ENCODE measurements around the gene PGAP6.
"Not testable (repeated sequence)": the region's sequence is repeated elsewhere in the genome, so short reads cannot be mapped to it uniquely, and the experiment has no call there.

Gene PGAP6

DNA sequence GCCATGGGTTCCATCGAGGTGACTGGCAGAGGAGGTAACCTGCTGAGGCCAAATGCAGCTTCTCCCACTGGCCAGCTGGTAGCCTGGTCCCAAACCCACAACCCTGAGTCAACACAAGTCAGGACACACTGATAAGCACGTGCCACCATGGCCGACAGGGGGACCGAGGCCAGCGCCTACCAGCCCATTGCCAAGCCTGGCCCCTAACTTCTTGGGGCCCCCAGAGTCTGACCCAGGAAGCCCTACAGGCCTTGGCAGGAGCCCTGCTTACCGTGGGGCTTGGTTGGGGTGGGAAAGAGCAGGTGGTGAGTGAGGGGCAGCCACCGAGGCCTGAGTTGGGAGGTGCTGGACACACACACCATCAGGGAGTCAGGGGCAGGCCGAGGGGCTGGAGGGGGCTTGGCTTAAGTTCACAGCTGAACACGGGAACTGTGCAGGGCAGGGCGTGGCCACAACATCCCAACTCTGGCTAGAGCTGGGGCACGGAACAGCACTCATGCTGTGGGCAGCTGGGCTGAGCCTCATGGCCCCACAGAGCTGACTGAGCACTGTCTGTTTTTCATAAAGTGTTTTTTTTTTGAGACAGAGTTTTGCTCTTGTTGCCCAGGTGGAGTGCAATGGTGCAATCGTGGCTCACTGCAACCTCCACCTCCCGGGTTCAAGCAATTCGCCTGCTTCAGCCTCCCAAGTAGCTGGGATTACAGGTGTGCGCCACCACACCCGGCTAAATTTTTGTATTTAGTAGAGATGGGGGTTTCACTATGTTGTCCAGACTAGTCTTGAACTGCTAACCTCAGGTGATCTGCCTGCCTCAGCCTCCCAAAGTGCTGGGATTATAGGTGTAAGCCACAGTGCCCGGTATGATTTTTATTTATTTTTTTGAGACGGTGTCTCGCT lies 16.9 kb downstream of the PGAP6 start:
- no peak for DNase-seq

DNA sequence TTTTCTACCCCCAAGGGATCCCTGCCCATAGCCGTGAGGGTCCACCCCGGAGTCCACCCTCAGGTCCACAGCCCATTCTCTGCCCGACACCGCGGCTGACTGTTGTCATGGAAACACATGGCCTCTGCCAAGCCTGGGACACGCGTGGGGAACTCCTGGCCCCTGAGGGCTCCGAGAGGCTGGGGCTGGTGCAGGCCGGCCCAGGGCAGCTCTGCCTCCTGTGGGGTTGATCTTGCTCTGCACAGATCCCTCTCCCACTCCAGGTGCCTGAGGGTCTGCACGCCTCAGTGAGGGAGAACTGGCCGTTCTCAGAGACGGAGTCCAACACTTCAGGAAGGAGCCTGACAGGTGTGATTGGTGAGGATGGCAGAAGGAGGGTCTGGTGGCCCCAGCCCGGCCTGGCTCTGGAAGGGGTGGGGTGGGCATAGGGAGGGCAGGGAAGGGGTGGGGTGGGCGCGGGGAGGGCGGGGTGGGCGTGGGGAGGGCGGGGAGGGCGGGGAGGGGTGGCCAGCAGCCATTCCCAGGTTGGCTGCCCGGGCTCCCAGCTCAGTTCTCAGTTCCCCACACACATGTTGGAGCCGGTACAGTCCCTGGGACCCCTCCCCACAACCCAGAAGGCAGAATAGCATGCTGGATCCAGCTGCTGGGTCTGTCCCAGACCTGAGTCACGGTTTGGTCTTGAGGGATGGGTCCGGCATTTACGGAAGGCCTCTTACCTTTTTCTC lies 17.9 kb downstream of the PGAP6 start:
- DNase-seq = no peak

DNA sequence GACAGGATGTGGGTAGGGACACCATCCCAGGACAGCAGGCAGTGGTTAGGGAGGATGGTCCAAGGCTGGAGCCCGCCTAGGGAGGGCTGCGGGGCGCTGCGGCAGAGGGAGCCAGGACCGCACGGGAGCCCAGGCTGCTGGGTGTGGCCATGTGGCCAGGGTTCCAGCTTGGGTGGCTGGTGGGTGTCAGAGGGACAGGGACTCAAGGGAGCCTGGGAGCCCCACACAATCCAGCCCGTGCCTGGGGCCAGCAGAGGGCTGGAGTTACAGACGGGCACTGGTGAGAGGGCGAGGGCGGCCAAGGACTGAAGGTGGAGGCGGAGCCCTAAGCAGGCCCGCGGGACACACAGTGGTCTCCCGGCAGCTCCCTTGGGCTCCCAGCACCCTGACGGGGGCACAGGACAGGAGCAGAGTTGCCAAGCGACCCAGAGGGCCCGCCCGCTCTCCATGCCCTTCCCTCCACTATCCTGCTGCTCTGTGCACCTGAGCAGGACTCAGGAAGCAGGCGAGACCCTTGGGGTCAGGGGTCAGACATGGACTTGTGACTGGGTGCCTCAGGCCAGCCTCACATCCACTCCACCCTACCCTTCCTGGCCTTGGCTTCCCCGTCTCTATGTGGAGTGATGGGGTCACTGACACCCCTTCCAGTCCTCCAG lies 18.5 kb downstream of the PGAP6 start:
- no peak for DNase-seq

DNA sequence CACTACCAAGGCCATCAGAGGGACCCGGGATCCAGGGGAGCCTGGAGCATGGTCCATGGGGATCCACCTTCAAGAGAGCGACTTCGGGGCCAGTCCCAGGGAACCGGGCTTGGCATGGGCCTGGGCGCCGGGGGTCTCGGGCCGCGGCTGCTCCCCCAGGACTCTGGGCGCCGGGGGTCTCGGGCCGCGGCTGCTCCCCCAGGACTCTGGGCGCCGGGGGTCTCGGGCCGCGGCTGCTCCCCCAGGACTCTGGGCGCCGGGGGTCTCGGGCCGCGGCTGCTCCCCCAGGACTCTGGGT lies 19.1 kb downstream of the PGAP6 start:
- not testable (repeated sequence) for DNase-seq

DNA sequence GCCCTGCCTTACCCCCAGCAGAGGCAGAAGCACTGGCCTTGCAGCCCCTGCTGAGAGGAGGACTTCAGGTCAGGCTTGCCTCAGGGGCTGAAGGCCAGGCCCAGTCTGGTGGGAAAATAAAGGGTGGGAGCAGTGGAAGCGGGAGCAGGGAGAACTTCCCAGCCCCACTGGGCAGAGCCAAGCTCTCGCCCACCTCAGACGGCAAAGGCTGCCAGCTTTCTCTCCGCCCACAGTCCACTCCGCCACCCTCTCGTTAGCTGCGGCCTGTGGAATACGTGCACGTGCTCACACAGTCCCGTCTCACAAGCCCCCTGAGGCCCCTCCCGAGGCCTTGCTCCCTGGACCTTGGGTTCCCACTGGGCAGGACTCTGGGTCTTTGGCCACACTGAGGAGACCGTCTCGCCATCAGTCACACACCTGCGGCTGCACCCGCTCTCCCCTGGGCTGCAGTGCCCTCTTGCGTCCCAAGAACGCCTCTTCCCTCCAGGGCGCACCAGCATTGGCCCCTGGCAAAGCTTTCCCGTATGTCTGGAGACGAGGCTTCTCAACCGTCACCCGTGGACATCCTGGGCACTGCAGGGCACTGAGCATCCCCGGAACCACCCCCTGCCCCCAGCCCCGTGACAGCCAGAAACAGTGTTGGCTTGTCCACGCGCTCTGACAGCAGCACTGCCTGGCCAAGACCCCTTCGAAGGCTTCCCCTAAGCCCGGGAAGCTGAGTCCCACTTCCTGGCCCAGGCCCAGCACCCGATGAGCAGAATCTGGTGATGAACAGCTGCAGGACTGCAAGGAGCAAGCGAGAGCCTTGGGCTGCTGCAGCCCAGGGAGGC lies 19.7 kb downstream of the PGAP6 start:
- DNase-seq = peak; percentile 67

DNA sequence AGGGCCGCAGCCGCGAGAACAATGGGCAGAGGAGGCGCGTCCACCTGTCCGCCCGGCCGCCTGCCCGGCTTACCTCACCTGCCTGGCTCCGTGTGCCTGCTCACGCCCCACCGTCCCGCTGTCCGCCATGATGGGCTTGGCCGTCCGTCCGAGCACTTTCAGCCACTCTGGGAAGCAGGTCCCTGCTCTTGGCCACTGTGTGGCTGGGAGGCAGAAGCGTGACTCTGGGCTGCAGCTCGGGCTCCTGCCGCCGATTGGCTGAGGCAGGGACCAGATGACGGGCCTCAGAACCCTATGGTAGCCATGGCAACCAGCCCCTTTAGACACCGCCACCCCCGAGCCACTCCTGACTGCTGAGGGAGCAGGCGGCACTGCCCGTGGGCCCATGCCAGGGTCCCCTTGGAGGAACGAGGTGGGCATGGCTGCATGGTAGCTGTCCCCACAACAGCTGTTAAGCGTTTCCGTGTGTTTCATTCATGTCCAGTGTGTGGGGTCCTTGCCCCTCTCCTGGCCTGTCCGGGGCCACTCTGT lies 20.4 kb downstream of the PGAP6 start:
- no peak for DNase-seq

DNA sequence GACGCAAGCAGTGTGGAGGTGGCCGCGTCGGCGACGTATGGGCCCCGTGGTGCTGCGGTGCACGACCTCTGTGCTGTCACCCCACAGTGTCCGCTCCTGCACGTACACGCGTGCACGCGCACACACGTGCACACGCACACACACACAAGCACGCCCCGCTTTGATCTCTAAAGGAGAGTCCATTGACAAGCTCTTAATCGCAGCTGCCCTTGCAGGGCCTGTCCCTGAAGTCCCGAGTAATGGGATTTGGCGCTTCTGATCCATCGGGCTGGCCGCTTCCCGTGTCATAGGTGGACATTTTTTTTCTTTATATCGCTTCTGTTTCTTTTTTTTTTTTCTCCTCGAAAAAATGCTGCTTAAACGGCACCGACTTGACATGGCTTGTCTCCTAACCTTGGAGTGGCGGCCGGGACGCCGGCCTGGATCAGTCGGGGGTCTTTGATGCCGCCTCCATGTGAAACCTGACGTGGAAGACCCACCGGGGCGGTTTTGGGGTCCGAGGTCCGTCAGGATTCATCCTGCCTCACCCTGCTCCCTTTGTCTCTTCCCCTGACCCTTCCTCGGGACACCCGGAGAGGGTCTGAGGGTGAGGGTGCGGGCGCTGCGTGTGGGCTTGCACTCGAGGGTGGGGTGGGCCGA lies 21.0 kb downstream of the PGAP6 start:
- no peak for DNase-seq

DNA sequence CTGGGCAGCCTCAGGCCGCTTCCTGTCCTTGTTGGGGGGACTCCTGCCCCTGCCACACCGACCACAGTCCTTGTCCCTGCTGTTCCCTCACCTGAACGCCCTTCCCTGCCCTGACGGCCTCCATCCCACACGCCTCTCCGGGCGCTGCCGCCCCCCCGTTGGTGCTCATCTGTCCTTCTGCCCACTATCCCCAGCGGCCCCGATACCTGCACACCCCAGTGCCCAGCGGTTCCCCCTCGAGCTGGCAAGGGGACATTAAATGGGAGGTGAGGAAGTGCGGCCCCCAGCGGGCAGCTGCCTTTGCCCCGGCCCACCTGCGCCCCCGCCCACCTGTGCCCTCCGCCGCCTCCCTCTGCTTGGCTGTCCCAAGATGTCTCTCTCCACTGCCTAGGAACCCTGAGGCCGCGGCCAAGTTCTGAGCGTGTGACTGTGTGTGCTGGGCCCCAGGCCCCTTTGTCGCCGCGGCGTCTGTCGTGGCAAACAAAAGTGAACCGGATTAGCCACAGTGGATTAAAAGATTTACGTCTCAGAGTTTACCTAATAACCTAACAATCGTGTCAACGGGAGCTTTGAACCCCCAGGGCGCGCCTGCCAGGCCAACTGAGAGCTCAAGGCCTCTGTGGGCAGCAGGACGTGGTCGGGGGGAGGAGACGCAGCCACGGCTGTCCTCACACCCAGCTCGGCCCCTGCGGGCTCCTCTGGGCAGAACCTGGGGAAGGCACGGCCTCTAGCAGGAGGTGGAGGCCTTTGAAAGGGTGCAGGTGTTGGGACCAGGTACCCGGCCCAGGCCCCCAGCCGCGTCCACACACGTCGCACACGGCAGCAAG lies 21.7 kb downstream of the PGAP6 start:
- no peak for DNase-seq

DNA sequence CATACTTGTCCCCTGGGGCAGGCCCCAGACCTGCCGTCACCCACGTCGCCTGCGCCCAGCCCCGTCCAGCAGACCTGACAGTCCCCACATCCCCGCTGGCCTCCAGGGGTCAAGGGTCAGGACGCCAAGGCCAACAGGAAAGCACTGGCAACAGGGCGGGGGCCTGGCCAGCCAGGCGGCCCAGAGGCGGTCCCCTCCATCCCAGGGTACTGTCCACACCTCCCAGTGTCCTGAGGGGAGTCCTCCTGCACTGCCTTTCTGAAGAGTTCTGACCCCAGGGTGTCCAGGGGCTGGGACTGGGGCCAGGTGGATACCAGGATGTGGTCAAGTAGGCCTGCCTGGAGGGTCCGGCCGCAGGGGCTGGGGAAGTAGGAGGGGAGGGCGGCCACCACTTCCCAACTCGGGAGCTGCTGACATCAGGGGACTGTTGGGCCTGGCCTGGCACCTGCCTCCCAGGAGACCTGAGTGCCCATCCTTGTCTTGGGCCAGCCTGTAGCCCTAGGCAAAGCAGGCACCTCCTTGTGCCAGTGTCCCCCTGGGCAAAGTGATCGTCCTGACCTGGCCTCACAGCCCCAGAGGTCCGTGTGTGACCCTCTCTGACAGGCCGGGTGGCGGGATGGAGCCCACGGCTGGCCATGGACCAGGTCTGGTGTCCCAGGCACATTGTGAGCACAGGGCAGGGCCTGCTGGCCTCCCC lies 22.6 kb downstream of the PGAP6 start:
- no peak for DNase-seq

DNA sequence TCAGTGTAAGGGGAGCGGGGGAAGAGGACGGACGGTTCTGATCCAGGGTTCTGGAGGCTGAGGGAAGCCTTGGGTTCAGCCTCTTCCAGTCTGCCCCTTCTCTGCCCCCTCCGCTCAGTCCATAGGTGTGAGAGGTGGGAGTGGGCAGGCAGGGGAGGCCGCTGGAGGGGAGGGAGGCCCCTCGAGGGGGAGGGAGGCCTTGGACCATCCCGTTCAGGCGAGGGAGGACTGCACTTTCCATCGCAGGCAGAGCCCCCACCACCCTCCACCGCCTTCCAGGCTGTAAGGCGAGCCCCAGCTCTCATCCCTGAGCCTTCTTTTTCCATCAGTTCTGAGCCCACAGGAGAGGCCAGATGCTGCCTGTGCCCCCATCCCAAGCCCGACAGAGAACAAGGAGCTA lies 25.0 kb downstream of the PGAP6 start:
- DNase-seq = no peak

DNA sequence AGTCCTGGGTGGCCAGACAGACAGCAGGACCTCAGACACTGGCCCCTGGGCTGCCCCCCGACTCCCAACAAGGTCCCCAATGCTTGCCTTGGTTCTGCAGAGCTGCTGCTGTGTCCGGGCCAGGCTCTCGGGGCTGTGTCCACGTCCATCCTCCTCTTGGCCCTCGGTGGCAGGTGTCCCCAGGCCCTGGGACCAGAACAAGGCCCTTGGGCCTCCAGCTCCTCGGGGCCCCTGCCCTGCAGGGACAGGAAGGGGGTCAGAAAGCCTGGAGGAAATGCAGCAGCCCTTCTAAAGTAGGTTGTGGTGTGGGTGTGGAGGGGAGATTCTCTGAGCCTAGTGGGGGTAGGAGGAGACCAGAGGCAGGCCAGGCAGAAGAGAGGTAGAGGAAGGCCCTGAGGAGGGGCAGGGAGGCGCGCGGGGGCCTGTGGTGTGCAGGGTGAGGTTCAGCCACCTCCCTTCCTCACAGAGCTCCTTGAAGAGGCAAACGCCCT lies 26.8 kb downstream of the PGAP6 start:
- no peak for DNase-seq

DNA sequence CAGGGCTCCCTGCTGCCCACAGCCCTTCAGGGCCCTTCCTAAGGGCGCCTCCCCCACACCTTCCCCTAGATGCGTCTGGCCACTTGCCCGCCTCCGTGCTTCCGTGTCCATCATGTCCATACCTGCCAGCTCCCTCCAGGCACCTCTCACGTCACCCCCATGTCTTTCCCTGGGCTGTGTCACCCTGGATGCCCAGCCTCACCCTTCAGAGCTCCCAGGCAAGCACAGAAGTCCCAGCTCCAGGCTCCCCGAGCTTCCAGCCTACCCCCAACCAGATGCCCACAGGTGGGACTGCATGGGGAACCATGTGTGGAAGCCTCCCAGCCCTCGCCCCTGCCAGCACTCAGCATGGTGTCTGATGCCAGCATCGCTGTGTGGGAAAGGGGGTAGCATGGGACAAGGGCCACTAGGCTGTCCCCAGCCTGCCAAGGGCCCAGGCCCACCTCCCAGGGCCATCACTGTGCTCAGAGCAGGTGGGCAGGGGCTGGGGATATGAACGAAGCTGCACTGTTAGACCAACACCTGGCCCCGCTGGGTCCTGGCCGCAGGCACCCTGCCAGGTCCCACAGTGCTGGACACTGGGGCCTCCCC lies 27.4 kb downstream of the PGAP6 start:
- DNase-seq = no peak

DNA sequence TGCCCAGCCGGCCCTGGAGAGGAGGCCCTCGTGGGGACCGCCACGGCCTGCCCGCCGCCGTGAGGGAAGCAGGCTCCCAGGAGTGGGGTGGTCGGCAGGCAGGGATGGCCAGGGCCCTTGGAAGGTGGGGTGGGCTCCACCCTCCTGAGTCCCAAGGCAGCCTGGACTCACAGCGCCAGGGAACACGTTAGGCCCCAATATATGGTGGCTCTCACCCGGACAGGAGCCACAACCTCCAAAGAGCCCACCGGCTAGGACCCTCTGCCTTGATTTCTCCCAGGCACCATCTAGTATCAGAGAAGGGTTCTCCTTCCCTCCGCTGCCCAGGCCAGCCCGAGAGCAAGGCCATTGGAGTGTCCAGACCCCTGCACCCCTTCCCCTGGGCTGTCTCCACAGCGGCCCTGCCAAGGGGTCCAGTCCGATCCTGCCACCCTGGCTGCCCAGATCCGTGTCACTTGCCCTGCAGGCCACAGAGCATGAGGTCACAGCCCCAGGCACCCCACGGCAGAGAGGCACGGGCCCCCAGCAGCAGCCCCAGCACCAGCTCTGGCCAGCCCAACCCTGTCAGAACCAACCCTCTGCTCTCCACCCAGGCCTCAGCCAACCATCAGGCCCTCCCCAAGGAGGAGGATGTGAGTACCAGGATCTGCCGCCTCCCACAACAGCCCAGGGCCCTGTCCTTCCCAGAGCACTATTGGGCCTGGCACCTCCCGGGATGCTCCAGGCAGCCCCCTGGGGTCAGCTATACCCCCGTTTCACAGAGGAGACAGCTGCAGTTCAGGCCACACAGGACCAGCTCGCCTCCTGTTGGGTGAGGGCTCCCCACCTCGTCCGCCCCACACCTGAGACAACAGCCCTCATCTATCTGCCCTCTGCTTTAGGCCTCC lies 28.1 kb downstream of the PGAP6 start:
- no peak for DNase-seq

DNA sequence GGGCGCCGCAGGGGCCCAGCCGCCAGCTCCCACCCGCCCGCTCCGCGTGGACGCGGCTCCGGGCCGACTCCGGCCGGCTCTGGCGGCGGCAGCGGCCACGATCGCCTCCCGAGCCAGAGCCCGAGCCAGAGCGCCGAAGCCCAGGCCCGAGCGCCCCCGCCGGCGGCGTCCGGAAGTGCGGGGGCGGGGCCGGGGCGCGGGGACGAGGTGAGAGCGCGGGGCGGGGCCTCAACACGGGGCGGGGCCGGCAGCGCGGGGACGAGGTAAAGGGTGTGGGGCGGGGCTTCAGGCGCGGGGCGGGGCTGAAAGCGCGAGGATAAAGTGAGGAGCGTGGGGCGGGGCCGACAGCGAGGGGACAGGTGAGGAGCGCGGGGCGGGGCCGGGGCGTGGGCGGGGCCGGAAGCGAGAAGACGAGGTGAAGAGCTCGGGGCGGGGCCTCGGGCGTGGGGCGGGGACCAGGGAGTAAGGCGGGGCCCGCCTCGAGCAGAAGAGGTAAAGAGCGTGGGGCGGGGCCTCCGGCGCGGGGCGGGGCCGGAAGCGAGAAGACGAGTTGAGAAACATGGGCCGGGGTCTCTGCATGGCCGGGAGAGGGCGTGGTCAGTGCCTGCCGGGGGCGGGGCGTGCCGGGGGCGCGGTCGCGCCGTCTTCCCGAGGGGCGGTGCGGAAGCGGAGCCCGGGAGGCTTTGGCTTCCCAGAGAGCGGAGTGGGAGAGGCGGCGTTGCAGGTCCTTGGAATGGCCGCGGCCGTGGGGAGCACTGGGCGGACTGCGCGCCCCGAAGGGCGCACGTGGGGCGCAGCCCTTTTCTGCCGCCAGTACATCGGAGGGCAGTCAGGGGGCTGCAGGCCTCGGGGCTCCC lies 29.0 kb downstream of the PGAP6 start, which contains the start of gene AXIN1:
AXIN1 (minus strand) TSS at position 177 of the 857 bp plus-strand sequence. CDS start 5,698 bp downstream, outside the sequence.
- peak; percentile 95 for DNase-seq

DNA sequence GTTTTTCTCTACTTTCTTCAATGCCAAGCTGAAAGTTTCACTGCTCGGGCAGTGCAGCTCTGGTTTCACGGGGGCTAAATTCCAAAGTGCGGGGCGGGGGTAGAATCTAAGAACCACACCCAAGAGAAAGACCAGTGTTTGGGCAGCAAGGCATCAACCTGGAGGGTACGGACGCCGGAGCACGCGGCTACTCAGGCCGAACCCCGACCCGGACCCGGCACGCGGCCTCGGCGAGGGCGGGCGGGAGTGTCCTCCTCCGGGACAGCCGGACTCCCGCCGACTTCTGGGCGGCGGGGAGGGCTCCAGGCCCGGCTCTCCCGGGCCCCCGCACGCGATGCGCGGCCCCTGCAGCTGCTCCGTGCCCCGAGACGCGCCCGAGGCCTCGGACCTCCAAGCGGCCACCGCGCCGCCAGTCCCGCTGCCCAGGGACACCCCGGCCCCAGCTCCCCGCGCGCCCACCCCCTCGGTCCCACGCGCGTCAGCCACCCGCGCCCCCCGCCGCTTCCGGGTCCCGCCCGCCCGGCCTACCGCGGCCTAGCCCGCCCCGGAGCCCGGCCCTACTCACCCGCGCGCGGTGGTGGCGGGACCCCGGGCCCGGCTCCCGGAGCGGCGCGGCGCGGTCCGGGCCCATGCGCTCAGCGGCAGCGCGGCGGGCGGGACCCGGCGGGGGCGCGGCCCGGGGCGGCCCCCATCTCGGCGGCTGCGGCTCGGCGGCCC lies 29.8 kb downstream of the PGAP6 start:
- DNase-seq = peak; percentile 9

DNA sequence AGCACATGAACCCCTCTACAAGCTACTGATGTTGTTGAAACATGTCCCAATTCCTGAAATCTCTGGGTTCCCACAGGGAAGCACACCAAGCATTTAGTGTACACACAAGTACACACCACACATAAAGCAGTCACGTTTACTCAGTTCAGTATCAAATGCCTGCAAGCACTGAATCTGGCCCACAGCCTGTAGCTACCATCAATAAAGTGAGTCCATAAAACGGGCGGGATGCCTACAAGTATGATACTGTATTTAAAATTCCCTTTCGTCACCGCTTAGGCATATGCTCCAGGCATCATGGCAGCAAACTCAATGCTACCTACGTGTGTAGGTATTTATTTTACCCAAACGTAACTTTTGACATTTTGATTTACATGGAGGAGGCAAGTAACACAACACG lies 31.6 kb downstream of the PGAP6 start:
- no peak for DNase-seq

DNA sequence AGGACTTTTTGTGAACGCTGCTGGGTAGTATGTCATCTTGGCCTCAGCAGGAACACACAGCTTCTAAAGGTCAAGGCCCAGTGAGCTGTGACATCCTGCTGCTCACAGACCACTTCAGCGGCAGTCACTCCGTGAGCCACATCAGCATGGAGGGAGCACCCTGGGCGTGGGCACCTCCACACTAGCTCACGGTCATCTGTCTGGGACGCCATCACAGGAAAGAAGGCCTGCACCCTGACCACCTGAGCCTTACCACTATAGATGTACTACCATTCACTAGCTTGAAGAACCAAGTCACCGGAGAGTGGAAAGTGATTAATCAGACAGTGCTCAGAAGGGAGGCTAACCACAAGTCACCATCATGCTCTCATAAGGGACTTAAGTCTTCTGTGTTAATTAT lies 32.6 kb downstream of the PGAP6 start:
- no peak for DNase-seq
